IMR-90 (cell line): ENCODE data around the gene CELA2A. TPM values are rescaled to one million over a fixed set of nuclear protein-coding genes. Genes with fewer than 3 reads are reported as not detected.

Source experiments
- ATAC-seq: fragments of 200-7000 bp; cut with Tn5 transposase; 2 replicates; pipeline ENCODE4 v1.9.1; 2020; ENCODE audit warnings: low read depth, mild to moderate bottlenecking, moderate library complexity
- BruUV-seq: library from RNA; stranded (reverse); fragments of 400-500 nt; replicated peaks from 2 replicates; lab custom pipeline; 2021; lab: Mats Ljungman, UMichigan
- CTCF ChIA-PET: fragments of 300-600 bp; formaldehyde crosslinking; extraction: SDS; loops from one replicate; lab custom pipeline; 2021; ENCODE audit warnings: antibody characterized with exemption; lab: Yijun Ruan, JAX
- POLR2A ChIA-PET: fragments of 300-600 bp; sonication (Branson Sonifier 250); formaldehyde crosslinking; loops from one replicate; lab custom pipeline; 2022; ENCODE audit warnings: antibody characterized with exemption; ENCODE audit not compliant: unreplicated experiment; lab: Charles Lee
- DNase-seq: peaks from one replicate; pipeline ENCODE4 v3.0.0; 2013
- H2AFZ ChIP-seq: replicated peaks from 2 replicates; pipeline ENCODE3; 2013; ENCODE audit warnings: low read length, mild to moderate bottlenecking; ENCODE audit not compliant: poor library complexity
- H2AK5ac ChIP-seq: 2 replicates; pipeline ENCODE4 v1.6.1; 2013; ENCODE audit warnings: low read depth, low read length, inconsistent platforms
- H2AK9ac ChIP-seq: replicated peaks from 2 replicates; pipeline ENCODE3; 2013; ENCODE audit warnings: mild to moderate bottlenecking, low read depth, low read length, moderate library complexity; ENCODE audit not compliant: poor library complexity
- H2BK120ac ChIP-seq: 2 replicates; pipeline ENCODE4 v1.6.1; 2013; ENCODE audit warnings: low read depth, low read length, inconsistent platforms
- H2BK15ac ChIP-seq: 3 replicates; pipeline ENCODE4 v1.6.1; 2013; ENCODE audit warnings: low read depth, low read length, inconsistent platforms
- H2BK20ac ChIP-seq: 2 replicates; pipeline ENCODE4 v1.6.1; 2013; ENCODE audit warnings: low read depth, mild to moderate bottlenecking, inconsistent platforms, low read length, moderate library complexity
- H2BK5ac ChIP-seq: 2 replicates; pipeline ENCODE4 v1.6.1; 2013; ENCODE audit warnings: mild to moderate bottlenecking, low read depth, low read length, inconsistent platforms; ENCODE audit not compliant: poor library complexity, severe bottlenecking
- H3K14ac ChIP-seq: replicated peaks from 2 replicates; pipeline ENCODE4 v1.6.1; 2013; ENCODE audit warnings: low read depth, low read length, inconsistent platforms
- H3K18ac ChIP-seq: 2 replicates; pipeline ENCODE4 v1.6.1; 2013; ENCODE audit warnings: low read depth, low read length, control low read depth
- H3K23ac ChIP-seq: 2 replicates; pipeline ENCODE4 v1.6.1; 2013; ENCODE audit warnings: low read depth, low read length, inconsistent platforms
- H3K27ac ChIP-seq: 2 replicates; pipeline ENCODE4 v1.5.1; 2013; ENCODE audit warnings: mild to moderate bottlenecking, control low read depth, low read length; ENCODE audit not compliant: insufficient read depth
- H3K27me3 ChIP-seq: 2 replicates; pipeline ENCODE4 v1.6.1; 2013; ENCODE audit warnings: low read length; ENCODE audit not compliant: control insufficient read depth, insufficient read depth
- H3K36me3 ChIP-seq: 2 replicates; pipeline ENCODE4 v1.6.1; 2013; ENCODE audit warnings: low read length, mixed read lengths; ENCODE audit not compliant: control insufficient read depth, insufficient read depth
- H3K4ac ChIP-seq: 2 replicates; pipeline ENCODE4 v1.6.1; 2013; ENCODE audit warnings: low read depth, low read length, inconsistent platforms
- H3K4me1 ChIP-seq: 2 replicates; pipeline ENCODE4 v1.6.1; 2013; ENCODE audit warnings: low read length, mixed read lengths; ENCODE audit not compliant: control insufficient read depth, insufficient read depth
- H3K4me2 ChIP-seq: 2 replicates; pipeline ENCODE4 v1.6.1; 2013; ENCODE audit warnings: low read depth, mild to moderate bottlenecking, control low read depth, low read length, moderate library complexity
- H3K4me3 ChIP-seq: 2 replicates; pipeline ENCODE4 v1.5.1; 2013; ENCODE audit warnings: low read depth, mild to moderate bottlenecking, control low read depth, low read length, moderate library complexity; ENCODE audit not compliant: insufficient read depth
- H3K56ac ChIP-seq: 2 replicates; pipeline ENCODE4 v1.6.1; 2013; ENCODE audit warnings: low read length, inconsistent platforms; ENCODE audit not compliant: insufficient read depth; ENCODE audit errors: extremely low read depth
- H3K79me1 ChIP-seq, 2 experiments: 2 replicates each; pipeline ENCODE4 v1.6.1; 2013; ENCODE audit warnings: low read length in 2 of 2, inconsistent platforms in 1 of 2, low read depth in 1 of 2
- H3K9ac ChIP-seq: 2 replicates; pipeline ENCODE4 v1.6.1; 2013; ENCODE audit warnings: low read depth, low read length, control low read depth
- H3K9me1 ChIP-seq: 2 replicates; pipeline ENCODE4 v1.6.1; 2013; ENCODE audit warnings: low read length, inconsistent platforms; ENCODE audit not compliant: insufficient read depth
- H3K9me3 ChIP-seq: 2 replicates; pipeline ENCODE4 v1.6.1; 2013; ENCODE audit warnings: low read length; ENCODE audit not compliant: control insufficient read depth, insufficient read depth
- H4K20me1 ChIP-seq: 2 replicates; pipeline ENCODE4 v1.6.1; 2013; ENCODE audit warnings: low read length, inconsistent platforms; ENCODE audit not compliant: insufficient read depth
- H4K5ac ChIP-seq: 2 replicates; pipeline ENCODE4 v1.6.1; 2013; ENCODE audit warnings: mild to moderate bottlenecking, low read depth, low read length, control low read depth
- H4K8ac ChIP-seq, 2 experiments: 2 replicates each; pipeline ENCODE4 v1.6.1; 2013; ENCODE audit warnings: low read depth in 2 of 2, low read length in 2 of 2, control low read depth in 1 of 2, inconsistent platforms in 1 of 2
- H4K91ac ChIP-seq: 2 replicates; pipeline ENCODE4 v1.6.1; 2013; ENCODE audit warnings: low read depth, low read length, inconsistent platforms; ENCODE audit not compliant: insufficient read depth
- CEBPB ChIP-seq: IDR thresholded peaks from 2 replicates; pipeline ENCODE4 v1.6.1; 2012; ENCODE audit warnings: low read depth, low read length, improper control_type of control experiment
- CHD1 ChIP-seq: IDR thresholded peaks from 2 replicates; pipeline ENCODE4 v1.6.1; 2012; ENCODE audit warnings: low read depth, low read length, improper control_type of control experiment
- MXI1 ChIP-seq: IDR thresholded peaks from 2 replicates; pipeline ENCODE4 v1.6.1; 2012; ENCODE audit warnings: low read depth, mild to moderate bottlenecking, low read length, moderate library complexity, borderline replicate concordance
- WGBS, 2 experiments: methylation state at CpG; one replicate each; pipeline versions ENCODE4 v1.1.5 to v1.1.7; 2013; ENCODE audit warnings: missing lambda C conversion rate in 2 of 2; ENCODE audit not compliant: insufficient read length in 1 of 2; ENCODE audit errors: extremely low coverage in 2 of 2; 5-methylcytosine and 5-hydroxymethylcytosine counted together
- dilution Hi-C: fragments of 300-500 bp; cut with HindIII; formaldehyde crosslinking; loops from one replicate; pipeline ENCODE4 v1.14.3; 2018; ENCODE audit warnings: low sequenced_read_pairs; ENCODE audit not compliant: unreplicated experiment
- in situ Hi-C: fragments of 300-500 bp; cut with MboI; formaldehyde crosslinking; loops from 3 replicates; pipeline ENCODE4 v1.14.3; 2019; ENCODE audit warnings: low sequenced_read_pairs, inconsistent platforms, mixed read lengths
- intact Hi-C: fragments of 100-400 bp; cut with micrococcal nuclease; formaldehyde crosslinking; loops from 2 replicates; pipeline ENCODE4 v1.10.0; 2022
- polyA plus RNA-seq, 3 experiments: library from polyadenylated mRNA; depleted of rRNA; stranded (reverse); fragments of >200 nt; gene quantifications; 2 replicates each; pipeline ENCODE4 v1.2.3, GENCODE V29; 2012; ENCODE audit warnings: low replicate concordance in 1 of 3
- total RNA-seq: library from RNA; depleted of rRNA; stranded (reverse); fragments of >200 nt; gene quantifications from 2 replicates; pipeline ENCODE4 v1.2.3, GENCODE V29; 2012

CELA2A gene
- total and polyA plus RNA-seq, 2 of the 4 experiments (the other 2 are of a cell fraction) = not detected

- Histone ChIP-seq H3K27ac (peak overlapping the region; percentile 14), H2BK120ac (peak overlapping the region; percentile 6; the same call in 1 of the 2 replicates), H3K9me1 (peaks cover 14% of the 10 kb centered on the region; the same call in 1 of the 2 replicates), H3K36me3 (peaks cover 4% of the 10 kb centered on the region; the same call in 1 of the 2 replicates), H3K4me3 (peak overlapping the region; percentile 99), H4K91ac (no peak overlapping the region; the same call in 1 of the 2 replicates), H2AFZ (peak overlapping the region; percentile 26), H4K5ac (no peak overlapping the region), H3K79me1 (peaks cover 14 to 63% of the 10 kb centered on the region in 2 experiments; a peak in 3 of 4 replicates), H3K9me3 (no peaks in the 10 kb centered on the region), H2BK15ac (no peak overlapping the region), H3K9ac (peak overlapping the region; percentile 44), H3K27me3 (no peaks in the 10 kb centered on the region), H3K14ac (peak overlapping the region; percentile 84; the same call in 1 of the 2 replicates), H2AK9ac (peak overlapping the region; percentile 94), H4K20me1 (peaks cover 25% of the 10 kb centered on the region), H2BK5ac (peak overlapping the region; percentile 16), H3K56ac (no peak overlapping the region), H3K23ac (peak overlapping the region; percentile 71; the same call in 1 of the 2 replicates), H2AK5ac (peak overlapping the region; percentile 47; the same call in 1 of the 2 replicates), H3K4me1 (peaks cover 32% of the 10 kb centered on the region), H3K4me2 (peak overlapping the region; percentile 73), H4K8ac (peak overlapping the region in 1 of 2 experiments; percentile 13; a peak in 1 of 4 replicates), H3K4ac (peak overlapping the region; percentile 45), H2BK20ac (no peak overlapping the region), H3K18ac (no peak overlapping the region)
- intact Hi-C loops = loop anchor here (2.0 kb wide), 1 partner anchor 21 kb away; no protein-coding TSS in a partner anchor
- no peak for TF ChIP-seq CHD1
- TF ChIP-seq MXI1 = 0 out of 2 replicates have a peak, but pooled peaks have one; percentile 70
- TF ChIP-seq CEBPB = peak; percentile 49; the same call in 1 of the 2 replicates
- POLR2A ChIA-PET = no interaction called here
- DNase-seq = peak; percentile 47
- ATAC-seq = no peak
- in situ Hi-C loops = loop anchor here (5.0 kb wide), 1 partner anchor 69 kb away; no protein-coding TSS in a partner anchor
- dilution Hi-C loops = no loop called here
- CTCF ChIA-PET = no interaction called here
- no TSS peak for BruUV-seq
- 65% methylated on average over 5 of the region's 12 CpGs; no CpG with 5 or more reads in 1 of the 2 experiments for WGBS, 2 experiments
These were observed 44.9 kb upstream of the CELA2A start for GRCh38 chr1:15411593-15412137.
